Thymus (tissue), 11 donors: ENCODE measurements around the gene SLC15A4. TPM values are rescaled to one million over a fixed set of nuclear protein-coding genes. Genes with fewer than 3 reads are reported as not detected.
"Not testable (repeated sequence)": the region's sequence is repeated elsewhere in the genome, so short reads cannot be mapped to it uniquely, and the experiment has no call there.

Experiments
- DNase-seq, 9 donors: peaks; one replicate each; pipeline ENCODE4 v3.0.0-alpha.2; 2013; ENCODE audit warnings: low spot score in 9 of 9, low read depth in 6 of 9, missing footprints in 1 of 9
- H3K27ac ChIP-seq, 2 donors: one replicate each; pipeline ENCODE4 v1.5.1; 2013; ENCODE audit warnings: control low read depth in 1 of 2, low read depth in 1 of 2, low read length in 1 of 2, mild to moderate bottlenecking in 1 of 2, moderate library complexity in 1 of 2
- H3K27me3 ChIP-seq, 2 donors: one replicate each; pipeline ENCODE4 v1.5.1; 2013; ENCODE audit warnings: low read length in 1 of 2; ENCODE audit not compliant: control insufficient read depth in 2 of 2, insufficient read depth in 1 of 2
- H3K36me3 ChIP-seq, 2 donors: one replicate each; pipeline ENCODE4 v1.5.1; 2013; ENCODE audit warnings: low read length in 1 of 2, mild to moderate bottlenecking in 1 of 2, moderate library complexity in 1 of 2; ENCODE audit not compliant: control insufficient read depth in 2 of 2, insufficient read depth in 2 of 2
- H3K4me1 ChIP-seq, 2 donors: one replicate each; pipeline ENCODE4 v1.5.1; 2013; ENCODE audit warnings: low read length in 2 of 2; ENCODE audit not compliant: control insufficient read depth in 2 of 2, insufficient read depth in 2 of 2
- H3K4me3 ChIP-seq, 2 donors: one replicate each; pipeline ENCODE4 v1.5.1; 2013; ENCODE audit warnings: low read length in 2 of 2, control low read depth in 1 of 2, mild to moderate bottlenecking in 1 of 2
- H3K9me3 ChIP-seq, 2 donors: one replicate each; pipeline ENCODE4 v1.5.1; 2013; ENCODE audit warnings: low read length in 1 of 2, mild to moderate bottlenecking in 1 of 2; ENCODE audit not compliant: control insufficient read depth in 2 of 2, insufficient read depth in 1 of 2
- WGBS: extraction: QIAGEN DNeasy Blood & Tissue Kit; methylation state at CpG from one replicate; pipeline ENCODE4 v1.1.7; 2013; 5-methylcytosine and 5-hydroxymethylcytosine counted together
- polyA plus RNA-seq: library from polyadenylated mRNA; stranded (reverse); fragments of 200-250 nt; gene quantifications from one replicate; pipeline ENCODE4 v1.2.3, GENCODE V29; 2013
- total RNA-seq: library from RNA; stranded (reverse); fragments of 120-200 nt; gene quantifications from one replicate; pipeline ENCODE4 v1.2.4, GENCODE V29; 2013
- donor health status: healthy.

SLC15A4 gene
- total and polyA plus RNA-seq, 2 donors = 13.4 to 24.7 TPM

DNA sequence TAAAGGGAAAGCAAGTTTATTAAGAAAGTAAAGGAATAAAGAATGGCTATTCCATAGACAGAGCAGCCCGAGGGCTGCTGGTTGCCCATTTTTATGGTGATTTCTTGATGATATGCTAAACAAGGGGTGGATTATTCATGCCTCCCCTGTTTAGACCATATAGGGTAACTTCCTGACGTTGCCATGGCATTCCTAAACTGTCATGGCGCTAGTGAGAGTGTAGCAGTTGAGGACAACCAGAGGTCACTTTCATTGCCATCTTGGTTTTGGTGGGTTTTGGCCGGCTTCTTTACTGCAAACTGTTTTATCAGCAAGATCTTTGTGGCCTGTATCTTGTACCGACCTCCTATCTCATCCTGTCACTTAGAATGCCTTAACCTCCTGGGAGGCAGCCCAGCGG, 26.0 kb upstream of the SLC15A4 start:
- 71% methylated on average over 6 of the region's 6 CpGs for WGBS
- not testable (repeated sequence) for H3K9me3 ChIP-seq

GRCh38 chr12:128848371-128848770, 24.6 kb upstream of the SLC15A4 start:
- WGBS = 98% methylated on average over 14 of the region's 14 CpGs
- Histone ChIP-seq H3K27ac (no peak overlapping the region), H3K9me3 (no peaks in the 10 kb centered on the region), H3K36me3 (no peaks in the 10 kb centered on the region), H3K4me3 (no peak overlapping the region), H3K4me1 (no peaks in the 10 kb centered on the region), H3K27me3 (peaks cover 19 to 24% of the 10 kb centered on the region in 2 donors)
- no peak for DNase-seq

More for the DNA sequence above, 26.0 kb upstream of the SLC15A4 start:
- H3K4me3 ChIP-seq, H3K27ac ChIP-seq, H3K4me1 ChIP-seq, H3K36me3 ChIP-seq, DNase-seq: not testable (repeated sequence)
- peaks cover 31 to 38% of the 10 kb centered on the region in 2 donors for H3K27me3 ChIP-seq

DNA sequence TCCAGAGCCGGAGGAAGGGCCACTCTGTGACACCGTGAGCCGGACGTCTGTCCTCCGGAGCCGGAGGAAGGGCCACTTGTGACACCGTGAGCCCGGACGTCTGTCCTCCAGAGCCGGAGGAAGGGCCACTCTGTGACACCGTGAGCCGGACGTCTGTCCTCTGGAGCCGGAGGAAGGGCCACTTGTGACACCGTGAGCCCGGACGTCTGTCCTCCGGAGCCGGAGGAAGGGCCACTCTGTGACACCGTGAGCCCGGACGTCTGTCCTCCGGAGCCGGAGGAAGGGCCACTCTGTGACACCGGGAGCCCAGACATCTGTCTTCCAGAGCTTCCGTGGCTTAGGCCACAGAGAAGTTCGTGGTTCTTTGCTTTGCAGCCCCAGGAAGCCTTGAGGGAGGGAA, 22.9 kb upstream of the SLC15A4 start:
- not testable (repeated sequence) for H3K36me3 ChIP-seq, H3K4me3 ChIP-seq, H3K4me1 ChIP-seq, H3K27me3 ChIP-seq, H3K27ac ChIP-seq, H3K9me3 ChIP-seq, DNase-seq
- 94% methylated on average over 27 of the region's 27 CpGs for WGBS

DNA sequence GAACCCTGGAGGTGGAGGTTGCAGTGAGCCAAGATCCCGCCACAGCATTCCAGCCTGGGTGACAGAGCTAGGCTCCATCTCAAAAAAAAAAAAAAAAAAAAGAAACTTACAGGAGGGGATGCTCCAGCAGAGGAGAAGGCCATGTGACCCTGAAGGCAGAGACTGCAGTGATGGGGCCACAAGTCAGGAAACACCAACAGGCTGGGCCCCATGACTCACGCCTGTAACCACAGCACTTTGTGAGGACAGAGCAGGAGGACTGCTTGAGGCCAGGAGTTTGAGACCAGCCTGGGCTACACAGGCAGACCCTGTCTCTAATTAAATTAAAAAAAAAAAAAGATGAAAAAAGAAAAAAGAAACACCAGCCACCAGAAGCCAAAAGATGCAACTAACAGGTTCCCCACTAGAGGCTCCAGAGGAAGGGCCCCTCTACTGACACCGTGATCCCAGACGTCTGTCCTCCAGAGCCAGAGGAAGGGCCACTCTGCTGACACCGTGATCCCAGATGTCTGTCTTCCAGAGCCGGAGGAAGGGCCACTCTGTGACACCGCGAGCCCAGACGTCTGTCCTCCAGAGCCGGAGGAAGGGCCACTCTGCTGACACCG, 20.4 kb upstream of the SLC15A4 start:
- H3K4me1 ChIP-seq = peaks cover 0 to 3% of the 10 kb centered on the region in 2 donors
- H3K27me3 ChIP-seq = no peaks in the 10 kb centered on the region
- no peak overlapping the region for H3K27ac ChIP-seq
- 66% methylated on average over 11 of the region's 11 CpGs for WGBS
- no peaks in the 10 kb centered on the region for H3K9me3 ChIP-seq
- no peaks in the 10 kb centered on the region for H3K36me3 ChIP-seq
- no peak overlapping the region for H3K4me3 ChIP-seq
- DNase-seq = no peak

DNA sequence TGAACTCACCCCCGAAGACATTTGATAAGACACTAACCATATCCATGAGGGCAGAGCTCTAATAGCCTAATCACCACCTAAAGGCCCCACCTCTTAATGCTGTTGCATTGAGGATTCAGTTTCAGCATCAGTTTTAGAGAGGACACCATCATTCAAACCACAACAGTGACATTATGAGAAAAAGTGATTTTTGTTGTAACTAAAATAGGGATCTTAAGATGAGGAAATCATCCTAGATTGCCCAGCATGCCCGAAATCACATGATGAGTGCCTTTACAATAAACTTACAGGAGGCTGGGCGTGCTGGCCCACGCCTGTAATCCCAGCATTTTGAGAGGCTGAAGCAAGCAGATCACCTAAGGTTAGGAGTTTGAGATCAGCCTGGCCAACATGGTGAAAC, 19.8 kb upstream of the SLC15A4 start:
- no peaks in the 10 kb centered on the region for H3K9me3 ChIP-seq
- no peak overlapping the region for H3K27ac ChIP-seq
- no peak for DNase-seq
- WGBS = 96% methylated on average over 4 of the region's 4 CpGs
- H3K36me3 ChIP-seq = no peaks in the 10 kb centered on the region
- no peak overlapping the region for H3K4me3 ChIP-seq
- H3K27me3 ChIP-seq = no peaks in the 10 kb centered on the region
- H3K4me1 ChIP-seq = peaks cover 0 to 3% of the 10 kb centered on the region in 2 donors

DNA sequence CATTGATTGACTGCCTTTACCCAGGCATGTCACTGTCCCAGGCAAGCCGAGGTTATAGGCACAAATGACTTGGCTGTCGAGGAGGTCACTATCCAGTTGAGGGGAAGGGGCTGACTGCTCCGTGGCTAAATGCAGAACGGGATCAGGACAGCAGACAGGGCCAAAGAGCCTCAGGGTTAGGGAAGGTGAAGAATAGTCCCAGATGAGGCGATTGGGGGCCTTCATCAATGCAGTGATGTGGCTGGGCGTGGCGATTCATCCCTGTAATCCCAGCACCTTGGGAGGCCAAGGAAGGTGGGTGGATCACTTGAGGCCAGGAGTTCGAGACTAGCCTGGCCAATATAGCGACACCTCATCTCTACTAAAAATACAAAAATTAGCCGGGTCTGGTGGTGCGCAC, 18.8 kb upstream of the SLC15A4 start:
- H3K4me1 ChIP-seq = peaks cover 0 to 3% of the 10 kb centered on the region in 2 donors
- WGBS = 92% methylated on average over 11 of the region's 11 CpGs
- H3K27me3 ChIP-seq = no peaks in the 10 kb centered on the region
- no peaks in the 10 kb centered on the region for H3K36me3 ChIP-seq
- DNase-seq = no peak
- H3K27ac ChIP-seq = no peak overlapping the region
- no peak overlapping the region for H3K4me3 ChIP-seq
- H3K9me3 ChIP-seq = no peaks in the 10 kb centered on the region

DNA sequence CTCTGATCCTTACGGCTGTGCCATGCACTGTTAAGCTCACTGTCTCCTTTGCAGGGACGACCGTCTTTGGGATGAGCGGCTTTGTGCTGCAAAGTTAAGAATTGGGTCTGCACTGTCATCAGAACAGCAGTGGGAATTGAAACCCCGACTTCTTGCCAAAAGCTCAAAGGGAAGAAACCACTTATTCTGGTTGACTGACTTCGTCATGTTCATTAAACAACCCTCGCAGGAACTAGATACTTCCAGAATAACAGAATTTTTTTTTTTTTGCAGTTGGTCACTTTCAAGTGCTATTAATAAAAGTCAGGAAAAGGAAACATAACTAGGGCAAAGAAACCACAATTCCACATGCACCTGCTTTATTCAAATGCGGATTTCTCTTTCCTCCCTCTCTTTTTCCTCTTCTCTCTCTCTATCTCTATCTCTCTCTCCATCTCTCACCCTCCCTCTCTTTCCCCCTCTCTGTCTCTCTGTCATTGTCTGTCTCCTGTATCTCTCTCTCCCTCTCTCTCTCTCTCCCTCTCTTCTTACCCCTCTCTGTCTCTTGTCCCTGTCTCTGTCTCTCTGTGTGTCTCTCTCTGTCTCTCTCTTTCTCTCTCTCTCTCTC, 17.2 kb upstream of the SLC15A4 start:
- no peaks in the 10 kb centered on the region for H3K36me3 ChIP-seq
- no peak overlapping the region for H3K27ac ChIP-seq
- peak in 1 of 9 donors; percentile 34 for DNase-seq
- H3K4me1 ChIP-seq = peaks cover 0 to 3% of the 10 kb centered on the region in 2 donors
- 6% methylated on average over 8 of the region's 8 CpGs for WGBS
- H3K27me3 ChIP-seq = no peaks in the 10 kb centered on the region
- H3K9me3 ChIP-seq = no peaks in the 10 kb centered on the region
- no peak overlapping the region for H3K4me3 ChIP-seq

DNA sequence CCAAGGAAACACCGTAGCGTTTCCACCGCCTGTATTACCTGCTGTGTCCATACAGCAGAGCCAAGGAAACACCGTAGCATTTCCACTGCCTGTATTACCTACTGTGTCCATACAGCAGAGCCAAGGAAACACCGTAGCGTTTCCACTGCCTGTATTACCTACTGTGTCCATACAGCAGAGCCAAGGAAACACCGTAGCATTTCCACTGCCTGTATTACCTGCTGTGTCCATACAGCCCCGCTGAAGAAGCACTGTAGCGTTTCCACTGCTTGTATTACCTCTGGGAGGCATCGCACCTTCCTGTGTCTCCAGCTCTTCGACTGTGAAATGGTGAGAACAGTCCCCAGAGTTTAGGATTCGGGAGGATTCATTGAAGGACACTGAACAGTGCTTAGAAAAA, 16.1 kb upstream of the SLC15A4 start:
- not testable (repeated sequence) for H3K27ac ChIP-seq, DNase-seq, H3K36me3 ChIP-seq, H3K4me3 ChIP-seq, H3K9me3 ChIP-seq, H3K4me1 ChIP-seq, H3K27me3 ChIP-seq
- WGBS = 81% methylated on average over 12 of the region's 12 CpGs

- Histone ChIP-seq H3K9me3 (no peaks in the 10 kb centered on the region), H3K27ac (no peak overlapping the region), H3K4me3 (no peak overlapping the region), H3K36me3 (no peaks in the 10 kb centered on the region), H3K4me1 (peaks cover 0 to 5% of the 10 kb centered on the region in 2 donors), H3K27me3 (peaks cover 0 to 2% of the 10 kb centered on the region in 2 donors)
- 97% methylated on average over 10 of the region's 10 CpGs for WGBS
- no peak for DNase-seq
These were observed 9.7 kb upstream of the SLC15A4 start for GRCh38 chr12:128833418-128833817.
